DMS114 treated with DMSO at 0.1 percent for 48 hours (cell line): Measurements from ENCODE around the gene WDR72.

Experiments
- DNase-seq: peaks from one replicate; lab custom pipeline; 2025; ENCODE audit not compliant: unreplicated experiment; lab: John Stamatoyannopoulos, UW

The WDR72 gene

GRCh38 chr15:53611145-53611920 is 148.1 kb downstream of the WDR72 start:
- no peak for DNase-seq

- DNase-seq, result no peak
These were observed 168.4 kb downstream of the WDR72 start for GRCh38 chr15:53591041-53591440.

GRCh38 chr15:53590380-53590779 is 169.1 kb downstream of the WDR72 start:
- no peak for DNase-seq

- DNase-seq, result no peak
These were observed 169.9 kb downstream of the WDR72 start for GRCh38 chr15:53589520-53590057.

- DNase-seq, result no peak
These were observed 170.7 kb downstream of the WDR72 start for GRCh38 chr15:53588773-53589172.

- no peak for DNase-seq
These were observed 172.7 kb downstream of the WDR72 start for GRCh38 chr15:53586799-53587198.

GRCh38 chr15:53581513-53581912 is 177.9 kb downstream of the WDR72 start:
- DNase-seq, result no peak

GRCh38 chr15:53580366-53580765 is 179.1 kb downstream of the WDR72 start:
- DNase-seq, result no peak

- DNase-seq, result no peak
These were observed 182.6 kb downstream of the WDR72 start for GRCh38 chr15:53576841-53577240.

GRCh38 chr15:53573091-53573490 is 186.4 kb downstream of the WDR72 start:
- no peak for DNase-seq

GRCh38 chr15:53569751-53570480 is 189.5 kb downstream of the WDR72 start:
- DNase-seq, result no peak

GRCh38 chr15:53566912-53567311 is 192.6 kb downstream of the WDR72 start:
- no peak for DNase-seq

- no peak for DNase-seq
These were observed 193.7 kb downstream of the WDR72 start for GRCh38 chr15:53565721-53566120.

GRCh38 chr15:53564647-53565046 is 194.8 kb downstream of the WDR72 start:
- no peak for DNase-seq

GRCh38 chr15:53563627-53564026 is 195.8 kb downstream of the WDR72 start:
- DNase-seq, result no peak

GRCh38 chr15:53559364-53560277 is 199.8 kb downstream of the WDR72 start:
- DNase-seq, result no peak

- DNase-seq, result no peak
These were observed 201.1 kb downstream of the WDR72 start for GRCh38 chr15:53558384-53558783.

GRCh38 chr15:53555226-53555625 is 204.2 kb downstream of the WDR72 start:
- no peak for DNase-seq

GRCh38 chr15:53549697-53550305 is 209.7 kb downstream of the WDR72 start:
- DNase-seq, result no peak

GRCh38 chr15:53548236-53548635 is 211.2 kb downstream of the WDR72 start:
- no peak for DNase-seq
